ENCODE data around the gene SYNPO2. TPM values are rescaled to one million over a fixed set of nuclear protein-coding genes. Genes with fewer than 3 reads are reported as not detected.
"Not testable (repeated sequence)": the region's sequence is repeated elsewhere in the genome, so short reads cannot be mapped to it uniquely, and the experiment has no call there.

SYNPO2 gene
- total and polyA plus RNA-seq, 2 donors = 428 to 529 TPM

DNA sequence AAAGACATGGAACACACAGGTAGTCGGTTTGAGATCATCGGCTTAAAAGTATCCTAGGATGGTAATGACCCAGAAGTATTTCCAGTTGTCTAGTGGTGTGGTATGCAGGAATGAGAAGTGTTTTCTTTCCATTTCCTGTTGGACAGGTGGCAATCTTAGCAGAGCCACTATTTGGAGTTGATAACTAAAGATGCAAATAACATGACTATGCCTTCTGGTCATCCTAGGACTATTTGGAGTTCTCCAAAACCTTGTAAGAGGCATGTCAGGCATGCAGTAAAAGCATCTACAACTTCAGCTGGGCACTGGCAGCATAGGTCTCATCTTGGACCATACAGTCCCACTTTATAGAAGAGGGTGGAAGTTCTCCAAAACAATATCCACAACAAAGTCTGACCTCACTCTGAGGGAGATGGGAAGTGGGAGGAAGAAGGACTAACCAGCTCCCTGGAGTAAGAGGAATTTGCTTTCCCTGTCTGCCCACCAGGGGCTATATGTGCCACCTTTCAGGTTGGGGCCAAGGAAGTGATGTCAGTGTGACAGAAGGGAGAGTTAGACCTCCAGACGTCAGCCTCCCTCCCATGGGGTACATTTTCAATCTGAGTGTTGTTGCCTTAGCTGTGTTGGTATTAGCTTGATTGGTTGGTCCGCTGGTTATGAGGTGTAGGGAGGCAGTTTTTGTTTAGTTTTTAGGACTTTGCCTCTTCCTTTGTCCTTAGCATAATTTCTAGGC lies 145.8 kb downstream of the SYNPO2 start:
- H3K4me3 ChIP-seq (ENCODE audit: low read depth, low read length) = no peak overlapping the region
- 41% methylated on average over 4 of the region's 4 CpGs for WGBS
- H3K36me3 ChIP-seq (ENCODE audit: insufficient read depth) = no peaks in the 10 kb centered on the region
- no peak overlapping the region for H3K27ac ChIP-seq (ENCODE audit: low read depth)
- no peaks in the 10 kb centered on the region for H3K4me1 ChIP-seq (ENCODE audit: insufficient read depth)
- DNase-seq (ENCODE audit: extremely low spot score) = no peak

DNA sequence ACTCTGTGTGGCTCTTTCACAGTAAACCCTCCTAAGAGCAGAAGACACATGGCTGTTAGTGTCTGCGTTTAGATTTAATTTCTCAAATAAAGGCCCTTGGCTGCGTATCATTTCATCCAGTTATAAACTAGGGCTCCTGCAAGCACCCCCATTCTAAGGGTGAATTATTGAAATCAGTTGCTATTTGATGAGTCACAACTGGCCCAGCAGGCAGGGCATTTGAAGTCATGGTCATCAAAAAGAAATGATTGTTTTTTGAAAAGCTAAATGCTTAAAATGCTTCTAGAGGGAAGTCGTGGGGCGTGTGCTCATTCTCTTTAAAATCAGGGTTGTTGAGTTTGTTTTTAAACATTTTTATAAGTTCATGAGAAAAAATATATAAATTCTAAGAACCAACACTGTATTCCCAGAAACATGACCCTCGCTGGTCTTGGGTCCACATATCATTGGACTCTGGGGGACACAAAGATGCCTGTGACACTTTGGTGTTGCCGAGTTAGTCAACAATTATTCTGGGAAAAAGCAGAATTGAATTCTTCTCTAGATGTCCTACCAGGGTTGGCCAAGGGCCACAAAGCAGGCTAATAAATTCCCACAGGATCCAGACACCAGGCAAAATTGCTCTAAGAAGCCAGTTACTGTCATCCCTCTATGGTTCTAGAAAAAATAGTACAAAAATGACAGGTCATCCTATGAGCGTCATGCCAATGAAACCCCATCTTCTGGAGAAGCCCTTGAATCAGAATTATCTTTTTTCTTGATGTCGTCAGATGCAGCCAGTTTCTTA lies 147.5 kb downstream of the SYNPO2 start:
- no peaks in the 10 kb centered on the region for H3K4me1 ChIP-seq (ENCODE audit: insufficient read depth)
- no peak overlapping the region for H3K4me3 ChIP-seq (ENCODE audit: low read depth, low read length)
- DNase-seq (ENCODE audit: extremely low spot score) = no peak
- H3K27ac ChIP-seq (ENCODE audit: low read depth) = no peak overlapping the region
- 60% methylated on average over 8 of the region's 8 CpGs for WGBS
- H3K36me3 ChIP-seq (ENCODE audit: insufficient read depth) = no peaks in the 10 kb centered on the region

DNA sequence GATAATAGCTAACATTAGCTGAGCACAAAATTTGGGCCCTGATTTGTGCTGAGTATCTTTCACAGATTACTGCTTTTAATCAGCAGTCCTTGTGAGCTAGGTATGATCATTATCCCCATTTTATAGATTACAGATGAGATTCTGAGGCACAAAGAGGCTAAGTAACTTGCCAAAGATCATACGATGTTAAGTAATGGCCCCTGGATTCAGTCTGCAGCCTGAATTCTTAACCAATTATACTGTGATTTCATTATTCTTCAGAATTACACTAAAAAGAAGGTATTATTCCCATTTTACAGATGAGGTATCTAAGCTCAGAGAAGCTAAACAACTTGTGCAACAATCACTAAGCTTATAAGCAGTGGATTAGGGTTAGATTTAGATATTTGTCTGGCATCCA lies 149.1 kb downstream of the SYNPO2 start:
- WGBS = 51% methylated on average over 1 of the region's 1 CpG
- Histone ChIP-seq H3K4me3 (ENCODE audit: low read depth, low read length) (no peak overlapping the region), H3K4me1 (ENCODE audit: insufficient read depth) (no peaks in the 10 kb centered on the region), H3K27ac (ENCODE audit: low read depth) (no peak overlapping the region), H3K36me3 (ENCODE audit: insufficient read depth) (no peaks in the 10 kb centered on the region)
- no peak for DNase-seq (ENCODE audit: extremely low spot score)

DNA sequence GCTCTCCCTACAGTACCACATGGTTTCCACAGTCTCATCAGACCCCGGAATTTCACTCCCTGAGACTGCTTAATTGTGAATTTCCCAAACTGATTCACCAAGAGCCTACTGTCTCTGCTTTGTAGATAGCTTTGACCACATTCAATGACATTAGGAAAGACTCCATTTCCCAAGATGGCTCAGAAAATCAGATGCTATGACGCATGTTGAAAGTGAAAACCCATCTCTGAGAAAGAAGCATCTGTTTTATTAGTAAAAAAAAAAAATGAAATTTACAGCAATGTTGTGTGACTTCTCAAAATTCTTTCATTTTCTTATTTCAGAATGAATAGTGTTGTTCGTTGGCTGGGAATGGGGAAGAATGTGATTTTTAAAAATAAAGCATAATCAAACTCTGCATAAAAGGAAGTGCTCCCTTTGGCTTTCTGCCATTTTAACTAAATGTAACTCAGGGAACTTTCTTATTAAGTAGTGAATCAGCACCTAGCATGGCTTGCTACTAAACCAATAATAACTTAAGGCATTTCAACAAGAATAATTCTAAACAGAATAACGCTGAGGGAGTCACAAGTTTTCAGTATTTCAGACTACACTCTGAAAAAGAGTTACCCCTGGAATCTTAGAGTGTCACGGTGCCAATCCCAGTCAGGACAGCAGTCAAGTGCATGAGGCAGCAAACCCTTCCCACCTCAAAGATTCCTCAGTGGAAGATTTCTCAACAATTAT lies 149.6 kb downstream of the SYNPO2 start:
- DNase-seq (ENCODE audit: extremely low spot score) = no peak
- 47% methylated on average over 5 of the region's 5 CpGs for WGBS
- Histone ChIP-seq H3K4me1 (ENCODE audit: insufficient read depth) (no peaks in the 10 kb centered on the region), H3K27ac (ENCODE audit: low read depth) (no peak overlapping the region), H3K4me3 (ENCODE audit: low read depth, low read length) (no peak overlapping the region), H3K36me3 (ENCODE audit: insufficient read depth) (no peaks in the 10 kb centered on the region)

DNA sequence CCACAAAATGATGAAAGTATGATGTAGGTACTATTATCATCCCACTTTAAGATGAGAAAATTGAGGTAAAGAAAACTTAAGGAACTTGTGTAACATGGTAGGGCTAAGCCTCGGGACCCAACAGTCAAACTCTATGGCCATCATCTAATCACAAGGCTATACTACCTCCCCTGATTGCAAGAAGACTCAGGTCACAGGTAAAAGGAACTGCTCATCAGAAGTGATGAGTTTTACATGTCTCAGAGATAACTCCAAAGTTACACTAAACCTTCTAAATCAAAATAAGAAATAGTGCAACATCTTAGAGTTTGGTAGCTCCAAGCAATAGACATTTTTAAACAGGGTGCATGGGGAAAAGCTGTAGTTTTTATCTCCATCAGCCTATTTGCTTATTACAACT lies 150.5 kb downstream of the SYNPO2 start:
- Histone ChIP-seq H3K4me3 (ENCODE audit: low read depth, low read length) (no peak overlapping the region), H3K4me1 (ENCODE audit: insufficient read depth) (no peaks in the 10 kb centered on the region), H3K36me3 (ENCODE audit: insufficient read depth) (no peaks in the 10 kb centered on the region), H3K27ac (ENCODE audit: low read depth) (no peak overlapping the region)
- WGBS = 89% methylated on average over 1 of the region's 1 CpG
- no peak for DNase-seq (ENCODE audit: extremely low spot score)

DNA sequence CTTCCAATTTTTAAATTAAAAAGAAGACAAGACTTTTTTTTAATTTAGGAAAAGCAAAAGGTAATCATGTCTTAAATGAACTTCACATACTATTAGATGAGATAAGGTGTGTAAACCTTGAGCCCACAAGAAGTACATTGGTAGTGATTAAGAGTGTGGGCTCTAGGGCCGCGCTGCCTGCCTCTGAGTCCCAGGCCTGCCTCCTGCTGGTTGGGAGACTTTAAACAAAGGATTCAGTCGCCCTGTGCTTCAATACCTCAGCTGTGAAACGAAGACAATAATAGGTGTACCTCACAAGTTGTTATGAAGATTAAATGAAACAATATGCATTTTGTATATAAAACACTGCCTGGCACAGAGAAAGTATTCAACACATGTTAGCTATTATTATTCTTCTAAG lies 151.1 kb downstream of the SYNPO2 start:
- Histone ChIP-seq H3K36me3 (ENCODE audit: insufficient read depth) (no peaks in the 10 kb centered on the region), H3K27ac (ENCODE audit: low read depth) (peak overlapping the region; percentile 77), H3K4me3 (ENCODE audit: low read depth, low read length) (no peak overlapping the region), H3K4me1 (ENCODE audit: insufficient read depth) (no peaks in the 10 kb centered on the region)
- 61% methylated on average over 4 of the region's 4 CpGs for WGBS
- DNase-seq (ENCODE audit: extremely low spot score) = no peak

DNA sequence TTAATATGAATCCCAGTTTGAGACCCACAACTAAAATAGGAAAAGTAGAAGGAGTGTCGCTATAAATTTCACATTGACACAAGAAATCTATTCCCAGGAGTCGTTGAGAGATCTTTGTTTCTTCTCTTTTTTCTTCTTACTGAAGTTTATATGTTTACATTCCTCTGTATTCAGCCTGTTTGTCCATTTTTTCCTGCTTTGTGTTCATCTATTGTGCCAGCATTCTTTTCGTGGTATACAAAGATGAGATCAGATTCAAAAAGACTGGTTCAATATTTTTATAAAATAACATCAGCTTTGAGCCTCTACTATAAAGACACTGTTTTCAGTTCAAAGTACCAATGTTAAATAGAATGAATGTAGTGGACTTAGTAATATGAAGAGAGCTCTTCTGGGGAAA lies 151.6 kb downstream of the SYNPO2 start:
- Histone ChIP-seq H3K4me3 (ENCODE audit: low read depth, low read length) (no peak overlapping the region), H3K36me3 (ENCODE audit: insufficient read depth) (no peaks in the 10 kb centered on the region), H3K27ac (ENCODE audit: low read depth) (peak overlapping the region; percentile 3), H3K4me1 (ENCODE audit: insufficient read depth) (no peaks in the 10 kb centered on the region)
- WGBS = 48% methylated on average over 3 of the region's 3 CpGs
- DNase-seq (ENCODE audit: extremely low spot score) = no peak

DNA sequence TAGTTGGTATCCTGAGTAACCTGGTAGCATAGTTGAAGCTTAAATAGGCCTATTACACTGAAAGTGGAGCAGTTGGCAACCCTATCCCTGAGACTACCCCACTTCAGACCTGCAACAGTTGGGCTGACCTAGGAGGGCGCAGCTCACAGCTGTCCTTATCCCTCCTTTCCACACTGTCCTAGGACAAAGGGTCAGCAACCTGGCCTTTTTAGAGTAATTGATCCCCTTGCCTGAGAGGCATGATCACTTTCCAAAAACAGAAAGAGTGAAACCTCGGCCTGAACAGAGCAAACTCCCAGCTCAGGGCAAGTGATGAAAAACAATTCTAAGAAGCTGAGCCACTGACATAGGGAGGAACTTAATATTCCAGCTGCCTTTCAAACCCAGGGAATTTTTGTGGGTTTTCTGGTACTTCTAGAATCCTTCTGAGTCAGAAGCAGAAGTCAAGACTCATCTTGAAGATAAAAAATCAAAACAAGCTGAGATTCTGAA lies 152.1 kb downstream of the SYNPO2 start:
- no peak for DNase-seq (ENCODE audit: extremely low spot score)
- no peaks in the 10 kb centered on the region for H3K4me1 ChIP-seq (ENCODE audit: insufficient read depth)
- WGBS = 50% methylated on average over 2 of the region's 2 CpGs

DNA sequence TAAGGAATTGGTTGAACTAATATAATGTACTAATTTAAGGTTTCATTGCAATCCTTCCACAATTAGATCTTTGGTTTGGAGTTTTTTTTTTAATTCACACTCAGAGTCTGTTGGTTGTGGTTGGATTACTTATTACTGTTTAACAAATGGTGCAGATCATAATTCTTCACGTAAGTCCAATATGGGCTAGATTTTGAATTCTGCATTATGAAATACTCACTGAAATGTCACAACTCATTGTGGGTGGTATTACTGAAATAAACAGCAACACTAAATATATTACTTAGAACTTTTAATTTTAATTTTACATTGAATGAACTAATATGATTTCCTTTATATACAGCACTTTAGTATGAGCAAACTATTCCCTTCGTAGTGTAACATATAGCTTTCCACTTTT lies 152.7 kb downstream of the SYNPO2 start:
- Histone ChIP-seq H3K27ac (ENCODE audit: low read depth) (peak overlapping the region; percentile 10), H3K36me3 (ENCODE audit: insufficient read depth) (no peaks in the 10 kb centered on the region), H3K4me3 (ENCODE audit: low read depth, low read length) (no peak overlapping the region), H3K4me1 (ENCODE audit: insufficient read depth) (no peaks in the 10 kb centered on the region)
- DNase-seq (ENCODE audit: extremely low spot score) = no peak
- 75% methylated on average over 2 of the region's 2 CpGs for WGBS

More for the DNA sequence above, 152.1 kb downstream of the SYNPO2 start:
- H3K27ac ChIP-seq (ENCODE audit: low read depth) = peak overlapping the region; percentile 3
- no peaks in the 10 kb centered on the region for H3K36me3 ChIP-seq (ENCODE audit: insufficient read depth)
- no peak overlapping the region for H3K4me3 ChIP-seq (ENCODE audit: low read depth, low read length)

DNA sequence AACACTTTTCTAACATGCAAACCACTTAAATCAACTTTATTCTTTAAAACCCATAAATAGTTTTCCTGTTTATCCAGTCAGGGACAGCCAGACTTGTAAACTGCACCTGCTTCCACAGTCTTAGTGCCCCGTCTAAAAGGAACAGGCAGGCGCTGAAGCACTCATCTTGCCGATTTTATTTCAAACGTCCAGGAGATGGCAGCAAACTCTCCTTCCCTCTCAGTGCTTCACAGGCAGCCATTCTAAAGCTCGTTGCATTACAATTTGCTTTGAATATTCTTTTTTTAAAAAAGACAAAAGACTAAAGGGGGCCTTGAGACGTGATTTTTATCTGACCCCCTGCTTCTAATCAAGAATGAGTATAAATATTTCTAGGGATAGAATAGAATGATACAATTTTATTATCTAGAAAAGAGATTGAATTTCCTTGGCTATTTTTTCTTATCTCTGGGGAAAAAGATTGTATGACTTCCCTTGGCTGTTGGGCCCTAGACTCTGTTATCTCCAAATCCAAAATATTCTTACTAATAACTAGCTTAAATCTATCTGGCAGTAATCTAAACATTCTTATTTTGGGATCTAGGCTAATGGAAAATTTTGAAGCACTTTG lies 153.4 kb downstream of the SYNPO2 start:
- peak; percentile 52 for DNase-seq (ENCODE audit: extremely low spot score)
- H3K4me3 ChIP-seq (ENCODE audit: low read depth, low read length) = no peak overlapping the region
- no peaks in the 10 kb centered on the region for H3K36me3 ChIP-seq (ENCODE audit: insufficient read depth)
- no peaks in the 10 kb centered on the region for H3K4me1 ChIP-seq (ENCODE audit: insufficient read depth)
- 4% methylated on average over 6 of the region's 6 CpGs for WGBS
- H3K27ac ChIP-seq (ENCODE audit: low read depth) = peak overlapping the region; percentile 10

DNA sequence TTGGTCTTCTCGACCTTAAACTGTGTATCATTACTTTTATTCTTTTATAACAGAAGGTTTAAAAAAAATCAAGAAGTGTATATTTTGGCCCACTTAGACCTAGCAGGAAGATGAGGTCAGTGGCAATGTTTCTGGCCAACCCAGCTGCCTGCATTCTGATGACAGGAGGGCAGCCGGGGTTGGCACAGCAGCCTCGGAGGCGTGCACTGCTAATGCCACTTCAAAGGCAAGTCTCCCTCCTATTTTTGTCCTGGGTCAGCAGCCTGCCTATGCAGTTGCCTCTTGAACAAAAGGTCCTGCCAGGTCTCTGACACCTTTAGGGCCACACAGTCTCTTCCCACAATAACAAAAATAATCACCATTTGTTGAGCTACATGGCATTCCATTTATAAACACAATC lies 157.6 kb downstream of the SYNPO2 start:
- Histone ChIP-seq H3K4me3 (ENCODE audit: low read depth, low read length) (no peak overlapping the region), H3K36me3 (ENCODE audit: insufficient read depth) (no peaks in the 10 kb centered on the region), H3K27ac (ENCODE audit: low read depth) (no peak overlapping the region), H3K4me1 (ENCODE audit: insufficient read depth) (no peaks in the 10 kb centered on the region)
- DNase-seq (ENCODE audit: extremely low spot score) = no peak
- 51% methylated on average over 4 of the region's 4 CpGs for WGBS

DNA sequence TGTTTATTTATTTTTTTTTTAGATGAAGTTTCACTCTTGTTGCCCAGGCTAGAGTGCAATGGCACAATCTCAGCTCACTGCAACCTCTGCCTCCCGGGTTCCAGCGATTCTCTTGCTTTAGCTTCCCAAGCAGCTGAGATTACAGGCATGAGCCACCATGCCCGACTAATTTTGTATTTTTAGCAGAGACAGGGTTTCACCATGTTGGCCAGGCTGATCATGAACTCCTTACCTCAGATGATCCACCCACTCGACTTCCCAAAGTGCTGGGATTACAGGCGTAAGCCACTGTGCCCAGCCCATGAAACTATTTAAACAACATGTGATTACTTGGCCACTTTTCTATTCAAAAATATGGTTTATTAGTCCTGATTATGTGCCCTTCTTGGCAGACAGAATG lies 158.4 kb downstream of the SYNPO2 start:
- not testable (repeated sequence) for H3K4me1 ChIP-seq (ENCODE audit: insufficient read depth); H3K27ac ChIP-seq (ENCODE audit: low read depth)
- WGBS = 60% methylated on average over 5 of the region's 5 CpGs

DNA sequence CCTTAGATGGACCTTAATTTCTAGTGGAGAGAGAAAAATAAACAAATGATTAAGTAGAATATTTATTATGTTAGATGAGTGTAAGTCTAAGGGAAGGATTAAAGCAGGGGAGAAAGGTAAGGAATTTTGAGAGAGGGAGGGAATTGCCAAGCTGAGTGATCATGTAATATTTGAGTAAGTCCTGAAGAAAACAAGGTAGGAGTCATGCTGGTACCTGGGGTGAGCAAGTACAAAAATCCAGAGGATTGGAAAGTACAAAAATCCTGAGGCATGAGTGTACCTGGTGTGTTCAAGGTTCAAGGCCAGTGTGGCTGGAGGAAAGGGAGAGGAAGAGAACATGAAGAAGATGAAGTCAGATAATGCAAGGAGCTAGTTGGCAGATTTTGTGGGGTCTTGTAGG lies 159.8 kb downstream of the SYNPO2 start:
- no peaks in the 10 kb centered on the region for H3K4me1 ChIP-seq (ENCODE audit: insufficient read depth)
- no peaks in the 10 kb centered on the region for H3K36me3 ChIP-seq (ENCODE audit: insufficient read depth)
- DNase-seq (ENCODE audit: extremely low spot score) = no peak
- H3K4me3 ChIP-seq (ENCODE audit: low read depth, low read length) = no peak overlapping the region
- no peak overlapping the region for H3K27ac ChIP-seq (ENCODE audit: low read depth)

More for the DNA sequence above, 158.4 kb downstream of the SYNPO2 start:
- DNase-seq (ENCODE audit: extremely low spot score); H3K4me3 ChIP-seq (ENCODE audit: low read depth, low read length); H3K36me3 ChIP-seq (ENCODE audit: insufficient read depth): not testable (repeated sequence)

Data from urinary bladder (tissue), 4 donors.